Gastroesophageal sphincter (tissue), 4 donors: ENCODE data around the gene MIER2. TPM values are rescaled to one million over a fixed set of nuclear protein-coding genes. Genes with fewer than 3 reads are reported as not detected.
A peak's percentile ranks its signal among the peaks of the same experiment; 100 is the strongest.
"Not testable (repeated sequence)": the region's sequence is repeated elsewhere in the genome, so short reads cannot be mapped to it uniquely, and the experiment has no call there.

ENCODE experiments used
- ATAC-seq: fragments of 150-250 bp; one replicate; pipeline ENCODE4 v1.9.1; 2016; ENCODE audit warnings: mild to moderate bottlenecking, moderate library complexity
- H3K27ac ChIP-seq, 4 donors: fragments of 200-600 bp; sonication (generic) in 3 of 4; 1 replicate in 3 of 4; 2 replicates in 1 of 4; pipeline ENCODE4 v1.5.1; 2016 to 2019
- H3K27me3 ChIP-seq: fragments of 200-600 bp; sonication (generic); one replicate; pipeline ENCODE4 v1.5.1; 2019
- H3K36me3 ChIP-seq, 2 donors: fragments of 200-600 bp; sonication (generic); one replicate each; pipeline ENCODE4 v1.5.1; 2019; ENCODE audit warnings: control low read depth in 1 of 2
- H3K4me1 ChIP-seq, 3 donors: fragments of 200-600 bp; sonication (generic); 1 replicate in 2 of 3; 2 replicates in 1 of 3; pipeline ENCODE4 v1.5.1; 2016 to 2019; ENCODE audit warnings: control low read depth in 2 of 3
- H3K4me3 ChIP-seq, 2 donors: fragments of 200-600 bp; sonication (generic); one replicate each; pipeline ENCODE4 v1.5.1; 2019; ENCODE audit warnings: mild to moderate bottlenecking in 1 of 2, moderate library complexity in 1 of 2
- H3K9me3 ChIP-seq, 3 donors: fragments of 200-600 bp; sonication (generic); one replicate each; pipeline ENCODE4 v1.5.1; 2017 to 2019; ENCODE audit warnings: control low read depth in 2 of 3
- EP300 ChIP-seq: sonication (generic); formaldehyde crosslinking; IDR thresholded peaks from one replicate; pipeline ENCODE4 v1.6.1; 2017; ENCODE audit warnings: antibody characterized with exemption, mild to moderate bottlenecking
- POLR2A ChIP-seq, 2 donors: fragments of 450-650 bp; IDR thresholded peaks; one replicate each; pipeline ENCODE4 v1.6.1; 2017; ENCODE audit warnings: antibody characterized with exemption in 2 of 2, mild to moderate bottlenecking in 2 of 2, moderate library complexity in 1 of 2
- POLR2AphosphoS5 ChIP-seq: sonication (generic); formaldehyde crosslinking; IDR thresholded peaks from one replicate; pipeline ENCODE4 v1.6.1; 2017; ENCODE audit warnings: antibody characterized with exemption
- WGBS, 2 donors: methylation state at CpG; one replicate each; pipeline ENCODE4 v1.1.5; 2018; ENCODE audit warnings: low coverage in 1 of 2; 5-methylcytosine and 5-hydroxymethylcytosine counted together
- total RNA-seq, 4 donors: library from RNA; depleted of rRNA; stranded (reverse); fragments of >200 nt; gene quantifications; one replicate each; pipeline ENCODE4 v1.1.0, GENCODE V29; 2016
- TF ChIP-seq, protein P1 (sequence below), 4 experiments: fragments of 200-600 bp in 2 of 4; fragments of 450-650 bp in 2 of 4; sonication (generic) in 1 of 4; IDR thresholded peaks; one replicate each; pipeline ENCODE4 v1.5.1; 2017 to 2019; ENCODE audit warnings: antibody characterized with exemption in 4 of 4, mild to moderate bottlenecking in 2 of 4, moderate library complexity in 2 of 4

MIER2 gene
- total RNA-seq, 4 donors from 2014 or later, result 8.3 to 24.0 (median 20.1) TPM

DNA sequence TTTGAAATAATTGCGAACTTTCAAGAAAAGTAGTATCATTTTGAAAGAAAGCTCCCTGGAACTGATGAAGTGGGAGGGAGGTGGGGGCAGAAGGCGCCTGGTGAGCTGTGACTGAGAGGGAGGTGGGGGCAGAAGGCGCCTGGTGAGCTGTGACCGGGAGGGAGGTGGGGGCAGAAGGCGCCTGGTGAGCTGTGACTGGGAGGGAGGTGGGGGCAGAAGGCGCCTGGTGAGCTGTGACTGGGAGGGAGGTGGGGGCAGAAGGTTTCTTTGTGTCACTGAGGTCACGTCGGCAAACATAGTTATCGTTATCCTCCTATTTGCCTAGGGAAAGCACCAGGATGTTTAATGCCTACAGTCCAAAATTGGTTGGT is 40.2 kb upstream of the MIER2 start:
- no peak overlapping the region for H3K4me3 ChIP-seq
- no peak for ATAC-seq
- TF ChIP-seq, protein P1, sequence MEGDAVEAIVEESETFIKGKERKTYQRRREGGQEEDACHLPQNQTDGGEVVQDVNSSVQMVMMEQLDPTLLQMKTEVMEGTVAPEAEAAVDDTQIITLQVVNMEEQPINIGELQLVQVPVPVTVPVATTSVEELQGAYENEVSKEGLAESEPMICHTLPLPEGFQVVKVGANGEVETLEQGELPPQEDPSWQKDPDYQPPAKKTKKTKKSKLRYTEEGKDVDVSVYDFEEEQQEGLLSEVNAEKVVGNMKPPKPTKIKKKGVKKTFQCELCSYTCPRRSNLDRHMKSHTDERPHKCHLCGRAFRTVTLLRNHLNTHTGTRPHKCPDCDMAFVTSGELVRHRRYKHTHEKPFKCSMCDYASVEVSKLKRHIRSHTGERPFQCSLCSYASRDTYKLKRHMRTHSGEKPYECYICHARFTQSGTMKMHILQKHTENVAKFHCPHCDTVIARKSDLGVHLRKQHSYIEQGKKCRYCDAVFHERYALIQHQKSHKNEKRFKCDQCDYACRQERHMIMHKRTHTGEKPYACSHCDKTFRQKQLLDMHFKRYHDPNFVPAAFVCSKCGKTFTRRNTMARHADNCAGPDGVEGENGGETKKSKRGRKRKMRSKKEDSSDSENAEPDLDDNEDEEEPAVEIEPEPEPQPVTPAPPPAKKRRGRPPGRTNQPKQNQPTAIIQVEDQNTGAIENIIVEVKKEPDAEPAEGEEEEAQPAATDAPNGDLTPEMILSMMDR (IDR thresholded peaks at IDR 0.05), result no peak
- no peak for TF ChIP-seq EP300
- TF ChIP-seq POLR2A (IDR thresholded peaks at IDR 0.05), result no peak
- TF ChIP-seq POLR2AphosphoS5, result no peak
- 82 to 84% methylated on average over 6 to 8 of the region's 9 CpGs for WGBS, 2 donors
- H3K9me3 ChIP-seq, result no peaks in the 10 kb centered on the region
- H3K27ac ChIP-seq, result no peak overlapping the region
- no peaks in the 10 kb centered on the region for H3K36me3 ChIP-seq
- peaks cover 0 to 6% (median 0%) of the 10 kb centered on the region in 3 donors for H3K4me1 ChIP-seq
- peaks cover 52% of the 10 kb centered on the region for H3K27me3 ChIP-seq

DNA sequence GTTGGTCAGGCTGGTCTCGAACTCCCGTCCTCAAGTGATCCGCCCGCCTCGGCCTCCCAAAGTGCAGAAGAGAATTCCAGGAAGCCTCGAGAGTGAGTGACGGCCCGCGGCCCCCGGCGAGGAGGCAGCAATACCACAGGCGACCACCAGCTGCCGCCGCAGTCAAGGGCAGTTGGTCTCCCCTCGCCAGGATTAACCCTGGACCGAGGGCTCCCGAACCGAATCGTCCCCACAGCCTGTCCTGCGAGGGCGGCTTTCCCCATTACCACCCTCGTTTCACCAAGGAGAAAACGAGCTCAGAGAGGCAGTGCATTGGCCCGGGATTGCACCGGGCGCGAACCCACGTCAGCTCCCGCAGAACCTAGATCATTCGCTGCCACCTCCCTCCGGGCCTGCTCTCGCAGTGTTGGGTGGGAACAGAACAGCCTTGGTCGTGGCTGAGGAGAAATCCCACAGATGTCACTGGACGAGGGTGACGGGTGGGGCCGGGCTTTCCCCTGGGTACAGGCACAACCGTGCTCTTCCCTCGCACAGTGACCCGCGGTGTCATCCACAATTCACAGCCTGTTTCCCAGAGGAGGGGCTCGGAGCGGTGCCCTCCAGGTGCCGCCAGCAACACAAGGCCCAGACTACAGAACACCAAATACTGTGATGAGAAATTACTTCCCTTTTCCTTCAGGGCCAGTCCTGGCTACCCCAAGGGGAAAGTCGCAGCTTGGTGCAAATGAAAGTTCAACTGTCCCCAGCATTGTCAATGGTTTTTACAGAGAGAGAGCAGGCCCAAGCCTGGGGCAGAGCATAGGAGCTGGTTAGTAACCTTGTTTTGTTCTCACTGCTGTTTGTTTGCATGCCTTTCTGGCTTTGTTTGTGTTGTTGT is 39.6 kb upstream of the MIER2 start:
- no peak overlapping the region for H3K4me3 ChIP-seq
- H3K36me3 ChIP-seq, result no peaks in the 10 kb centered on the region
- no peak overlapping the region for H3K27ac ChIP-seq
- no peak for ATAC-seq
- peaks cover 0 to 6% (median 0%) of the 10 kb centered on the region in 3 donors for H3K4me1 ChIP-seq
- H3K9me3 ChIP-seq, result no peaks in the 10 kb centered on the region
- peaks cover 50% of the 10 kb centered on the region for H3K27me3 ChIP-seq
- WGBS, 2 donors, result 67 to 100% methylated on average over 1 to 8 of the region's 44 CpGs
- TF ChIP-seq EP300, result no peak
- TF ChIP-seq, protein P1 (IDR thresholded peaks at IDR 0.05), result peak in 3 of 4 experiments; percentile 45 to 78 (median 70)
- TF ChIP-seq POLR2A (IDR thresholded peaks at IDR 0.05), result no peak
- TF ChIP-seq POLR2AphosphoS5, result no peak

DNA sequence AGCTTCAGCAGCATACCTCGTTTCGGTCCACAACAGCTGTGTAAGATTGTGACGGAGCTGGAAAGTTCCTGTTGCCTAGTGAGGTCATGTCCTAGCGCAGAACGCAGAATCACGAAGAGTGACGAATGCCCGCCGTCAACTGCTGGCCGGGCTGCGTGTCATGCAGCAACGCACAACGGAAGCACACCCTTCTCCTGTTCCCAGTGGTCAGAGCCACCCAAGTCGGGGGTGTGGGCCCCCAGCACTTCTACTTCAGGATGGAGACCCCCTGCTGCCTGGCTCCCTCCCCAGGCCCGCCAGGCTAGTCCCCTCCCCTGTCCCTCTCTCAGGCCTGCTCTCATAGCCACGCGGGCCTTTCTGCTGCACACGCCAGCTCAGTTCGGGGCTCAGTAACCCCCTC is 38.4 kb upstream of the MIER2 start:
- no peak overlapping the region for H3K27ac ChIP-seq
- peaks cover 42% of the 10 kb centered on the region for H3K27me3 ChIP-seq
- H3K4me1 ChIP-seq, result peaks cover 0 to 6% (median 0%) of the 10 kb centered on the region in 3 donors
- no peak for ATAC-seq
- no peak overlapping the region for H3K4me3 ChIP-seq
- H3K36me3 ChIP-seq, result no peaks in the 10 kb centered on the region
- WGBS, 2 donors, result 66 to 84% methylated on average over 4 to 13 of the region's 19 CpGs
- no peaks in the 10 kb centered on the region for H3K9me3 ChIP-seq
- TF ChIP-seq POLR2A (IDR thresholded peaks at IDR 0.05), result no peak

DNA sequence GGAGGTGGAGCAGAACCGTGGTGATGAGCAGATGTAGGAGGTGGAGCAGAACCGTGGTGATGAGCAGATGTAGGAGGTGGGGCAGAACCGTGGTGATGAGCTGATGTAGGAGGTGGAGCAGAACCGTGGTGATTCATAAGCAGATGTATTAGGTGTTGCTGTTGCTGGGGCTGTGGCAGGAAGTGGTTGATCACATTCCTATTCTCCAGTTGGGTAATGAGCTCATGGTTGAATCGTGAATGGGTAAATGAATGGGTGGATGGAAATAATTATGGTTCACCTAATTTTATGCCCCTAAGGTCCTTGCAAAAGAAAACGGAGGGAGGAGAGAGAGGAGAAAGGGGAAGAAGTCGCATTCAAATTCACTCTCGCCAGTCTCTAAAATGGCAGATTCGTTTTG is 38.0 kb upstream of the MIER2 start:
- not testable (repeated sequence) for H3K4me1 ChIP-seq, H3K9me3 ChIP-seq, H3K36me3 ChIP-seq, ATAC-seq, H3K4me3 ChIP-seq, H3K27ac ChIP-seq
- WGBS, 2 donors, result 63 to 73% methylated on average over 4 to 8 of the region's 9 CpGs
- H3K27me3 ChIP-seq, result peaks cover 40% of the 10 kb centered on the region

DNA sequence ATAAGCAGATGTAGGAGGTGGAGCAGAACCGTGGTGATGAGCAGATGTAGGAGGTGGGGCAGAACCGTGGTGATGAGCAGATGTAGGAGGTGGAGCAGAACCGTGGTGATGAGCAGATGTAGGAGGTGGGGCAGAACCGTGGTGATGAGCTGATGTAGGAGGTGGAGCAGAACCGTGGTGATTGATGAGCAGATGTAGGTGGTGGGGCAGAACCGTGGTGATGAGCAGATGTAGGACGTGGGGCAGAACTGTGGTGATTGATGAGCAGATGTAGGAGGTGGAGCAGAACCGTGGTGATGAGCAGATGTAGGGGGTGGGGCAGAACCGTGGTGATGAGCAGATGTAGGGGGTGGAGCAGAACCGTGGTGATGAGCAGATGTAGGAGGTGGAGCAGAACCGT is 37.3 kb upstream of the MIER2 start:
- H3K36me3 ChIP-seq, H3K9me3 ChIP-seq, H3K4me3 ChIP-seq, ATAC-seq, H3K4me1 ChIP-seq, H3K27ac ChIP-seq: not testable (repeated sequence)
- H3K27me3 ChIP-seq, result peaks cover 37% of the 10 kb centered on the region
- WGBS, 2 donors, result 69 to 71% methylated on average over 11 of the region's 11 CpGs

DNA sequence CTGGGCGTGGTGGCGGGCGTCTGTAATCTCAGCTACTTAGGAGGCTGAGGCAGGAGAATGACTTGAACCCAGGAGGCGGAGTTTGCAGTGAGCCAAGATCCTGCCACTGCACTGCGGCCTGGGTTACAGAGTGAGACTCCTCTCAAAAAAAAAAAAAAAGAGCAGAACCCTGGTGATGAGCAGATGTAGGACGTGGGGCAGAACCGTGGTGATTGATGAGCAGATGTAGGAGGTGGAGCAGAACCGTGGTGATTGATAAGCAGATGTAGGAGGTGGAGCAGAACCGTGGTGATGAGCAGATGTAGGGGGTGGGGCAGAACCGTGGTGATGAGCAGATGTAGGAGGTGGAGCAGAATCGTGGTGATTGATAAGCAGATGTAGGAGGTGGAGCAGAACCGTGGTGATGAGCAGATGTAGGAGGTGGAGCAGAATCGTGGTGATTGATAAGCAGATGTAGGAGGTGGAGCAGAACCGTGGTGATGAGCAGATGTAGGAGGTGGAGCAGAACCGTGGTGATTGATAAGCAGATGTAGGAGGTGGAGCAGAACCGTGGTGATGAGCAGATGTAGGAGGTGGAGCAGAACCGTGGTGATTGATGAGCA is 36.1 kb upstream of the MIER2 start:
- not testable (repeated sequence) for H3K27ac ChIP-seq, ATAC-seq, H3K4me3 ChIP-seq, H3K36me3 ChIP-seq, H3K4me1 ChIP-seq, H3K9me3 ChIP-seq
- H3K27me3 ChIP-seq, result peaks cover 46% of the 10 kb centered on the region
- 65 to 69% methylated on average over 5 to 13 of the region's 17 CpGs for WGBS, 2 donors

DNA sequence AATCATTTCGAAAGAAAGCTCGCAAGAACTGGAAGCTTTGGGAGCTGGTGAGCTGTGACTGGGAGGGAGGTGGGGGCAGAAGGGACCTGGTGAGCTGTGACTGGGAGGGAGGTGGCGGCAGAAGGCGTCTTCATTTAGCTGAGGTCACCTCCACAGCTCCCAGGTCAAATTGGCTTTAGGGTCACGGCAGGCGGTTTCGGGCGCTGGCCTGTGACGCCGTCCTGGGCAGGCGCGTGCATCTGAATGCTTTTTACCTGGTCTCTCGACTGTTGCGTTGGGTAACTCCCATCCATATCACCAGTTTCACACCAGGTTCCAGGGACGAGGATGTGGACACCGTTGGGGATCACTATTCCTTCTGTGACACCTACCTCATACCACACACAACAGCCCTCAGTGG is 35.2 kb upstream of the MIER2 start:
- no peaks in the 10 kb centered on the region for H3K9me3 ChIP-seq
- TF ChIP-seq POLR2AphosphoS5 (no peak), POLR2A (IDR thresholded peaks at IDR 0.05) (no peak), EP300 (no peak)
- TF ChIP-seq, protein P1 (IDR thresholded peaks at IDR 0.05), result no peak
- no peaks in the 10 kb centered on the region for H3K36me3 ChIP-seq
- no peak for ATAC-seq
- H3K27me3 ChIP-seq, result peaks cover 53% of the 10 kb centered on the region
- no peak overlapping the region for H3K27ac ChIP-seq
- H3K4me1 ChIP-seq, result peaks cover 0 to 6% (median 0%) of the 10 kb centered on the region in 3 donors
- no peak overlapping the region for H3K4me3 ChIP-seq
- WGBS, 2 donors, result 95% methylated on average over 7 to 14 of the region's 16 CpGs
